Measurements from ENCODE around the gene KIRREL3.

- no peak for TF ChIP-seq NFIC (IDR thresholded peaks at IDR 0.05; ENCODE audit: borderline replicate concordance)
- TF ChIP-seq RXRA (IDR thresholded peaks at IDR 0.05; ENCODE audit: borderline replicate concordance, low read depth): no peak
- TF ChIP-seq CTCF (IDR thresholded peaks at IDR 0.05): no peak
- no peak for TF ChIP-seq GATA2 (CRISPR knock-in tag; IDR thresholded peaks at IDR 0.05)
- no peak for TF ChIP-seq TAF1 (IDR thresholded peaks at IDR 0.05; ENCODE audit: borderline replicate concordance, low read depth, low read length)
- no peak for TF ChIP-seq TCF12 (IDR thresholded peaks at IDR 0.05)
- no peak for TF ChIP-seq YY1 (IDR thresholded peaks at IDR 0.05; ENCODE audit: low read depth)
- TF ChIP-seq REST (IDR thresholded peaks at IDR 0.05; ENCODE audit: low read depth, low read length): no peak
- no peak for TF ChIP-seq POLR2AphosphoS5 (IDR thresholded peaks at IDR 0.05; ENCODE audit: low read depth, low read length)
Measured at GRCh38 chr11:126999366-126999765, 1.2 kb downstream of the KIRREL3 start.

All from SK-N-SH (cell line).